ENCODE data around the gene CENPM.
A peak's percentile ranks its signal among the peaks of the same experiment; 100 is the strongest.

The CENPM gene

DNA sequence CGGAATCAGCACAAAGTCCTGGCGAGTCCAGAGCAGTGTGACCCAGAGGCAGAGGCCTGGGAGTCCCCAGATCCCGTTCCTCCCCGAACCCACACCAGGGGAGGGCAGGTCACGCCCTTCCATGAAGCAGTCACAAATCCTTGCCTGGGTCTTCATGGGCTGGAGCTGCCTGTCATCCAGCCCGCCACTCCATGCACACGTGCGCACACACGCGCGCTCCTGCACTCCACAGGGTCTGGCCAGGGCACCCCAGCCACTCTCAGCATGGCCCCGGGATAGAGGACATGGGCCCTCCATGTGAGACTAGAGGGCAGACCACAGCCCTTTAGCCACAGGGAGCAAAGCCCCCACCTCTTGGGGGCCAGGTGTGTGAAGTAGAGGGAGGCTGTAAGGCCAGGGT lies 14.6 kb downstream of the CENPM start:
- no peak for DNase-seq (ENCODE audit: low read depth)
- no peak overlapping the region for H3K4me3 ChIP-seq (ENCODE audit: low read depth, low read length)

DNA sequence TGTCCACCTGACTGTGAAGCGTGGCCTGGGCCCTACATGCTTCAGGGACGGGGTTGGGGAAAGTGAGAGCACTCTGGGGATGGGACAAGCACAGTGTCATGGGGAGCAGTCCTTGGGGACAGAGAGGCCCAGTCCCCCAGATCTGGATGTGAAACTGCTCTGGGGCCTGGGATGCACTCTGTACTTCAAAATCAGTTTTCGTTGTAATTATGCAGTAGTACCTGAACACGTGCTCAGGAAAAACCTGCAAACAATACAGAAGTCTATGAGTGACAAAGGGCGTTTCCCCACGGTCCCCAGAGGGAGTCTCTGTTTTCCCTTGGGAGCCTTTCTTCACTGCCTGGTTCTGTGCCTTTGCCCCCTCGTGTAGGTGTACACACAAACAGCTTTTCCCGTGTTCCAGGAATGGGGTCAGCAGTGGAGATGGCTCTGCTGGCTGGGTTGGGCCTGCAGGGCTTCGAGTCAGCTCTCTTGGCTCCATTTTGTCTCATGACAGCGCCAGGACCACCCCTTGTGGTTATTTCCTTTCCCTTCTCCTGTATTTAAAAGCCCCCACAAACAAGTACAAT lies 15.2 kb downstream of the CENPM start:
- TF ChIP-seq, protein P1, sequence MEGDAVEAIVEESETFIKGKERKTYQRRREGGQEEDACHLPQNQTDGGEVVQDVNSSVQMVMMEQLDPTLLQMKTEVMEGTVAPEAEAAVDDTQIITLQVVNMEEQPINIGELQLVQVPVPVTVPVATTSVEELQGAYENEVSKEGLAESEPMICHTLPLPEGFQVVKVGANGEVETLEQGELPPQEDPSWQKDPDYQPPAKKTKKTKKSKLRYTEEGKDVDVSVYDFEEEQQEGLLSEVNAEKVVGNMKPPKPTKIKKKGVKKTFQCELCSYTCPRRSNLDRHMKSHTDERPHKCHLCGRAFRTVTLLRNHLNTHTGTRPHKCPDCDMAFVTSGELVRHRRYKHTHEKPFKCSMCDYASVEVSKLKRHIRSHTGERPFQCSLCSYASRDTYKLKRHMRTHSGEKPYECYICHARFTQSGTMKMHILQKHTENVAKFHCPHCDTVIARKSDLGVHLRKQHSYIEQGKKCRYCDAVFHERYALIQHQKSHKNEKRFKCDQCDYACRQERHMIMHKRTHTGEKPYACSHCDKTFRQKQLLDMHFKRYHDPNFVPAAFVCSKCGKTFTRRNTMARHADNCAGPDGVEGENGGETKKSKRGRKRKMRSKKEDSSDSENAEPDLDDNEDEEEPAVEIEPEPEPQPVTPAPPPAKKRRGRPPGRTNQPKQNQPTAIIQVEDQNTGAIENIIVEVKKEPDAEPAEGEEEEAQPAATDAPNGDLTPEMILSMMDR (conservative IDR thresholded peaks at IDR 0.05; ENCODE audit: low read depth, low read length) = no peak
- no peak for DNase-seq (ENCODE audit: low read depth)
- no peak overlapping the region for H3K4me3 ChIP-seq (ENCODE audit: low read depth, low read length)

More for the DNA sequence above, 14.6 kb downstream of the CENPM start:
- TF ChIP-seq, protein P1 (conservative IDR thresholded peaks at IDR 0.05; ENCODE audit: low read depth, low read length) = no peak

DNA sequence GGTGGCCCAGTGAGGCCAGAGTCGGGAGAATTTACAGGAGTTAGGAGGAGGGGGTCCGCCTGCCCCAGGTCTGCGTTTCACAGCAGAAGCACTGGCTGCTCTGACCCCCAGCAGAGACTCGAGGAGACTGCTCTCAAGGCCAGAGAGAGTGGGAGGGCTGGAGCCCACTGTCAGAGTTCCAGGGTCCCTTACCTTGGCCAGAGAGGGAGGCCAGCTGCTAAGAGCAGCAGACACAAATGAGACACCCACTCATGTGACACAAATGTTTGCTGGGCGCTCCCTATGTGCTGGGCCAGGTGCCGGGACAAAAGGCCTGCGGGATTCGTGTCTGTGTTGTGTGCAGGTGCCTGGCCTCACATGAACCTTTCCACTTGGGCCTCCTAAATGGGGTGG lies 17.5 kb downstream of the CENPM start:
- H3K4me3 ChIP-seq (ENCODE audit: low read depth, low read length) = no peak overlapping the region
- no peak for DNase-seq (ENCODE audit: low read depth)
- TF ChIP-seq, protein P1 (conservative IDR thresholded peaks at IDR 0.05; ENCODE audit: low read depth, low read length) = no peak

DNA sequence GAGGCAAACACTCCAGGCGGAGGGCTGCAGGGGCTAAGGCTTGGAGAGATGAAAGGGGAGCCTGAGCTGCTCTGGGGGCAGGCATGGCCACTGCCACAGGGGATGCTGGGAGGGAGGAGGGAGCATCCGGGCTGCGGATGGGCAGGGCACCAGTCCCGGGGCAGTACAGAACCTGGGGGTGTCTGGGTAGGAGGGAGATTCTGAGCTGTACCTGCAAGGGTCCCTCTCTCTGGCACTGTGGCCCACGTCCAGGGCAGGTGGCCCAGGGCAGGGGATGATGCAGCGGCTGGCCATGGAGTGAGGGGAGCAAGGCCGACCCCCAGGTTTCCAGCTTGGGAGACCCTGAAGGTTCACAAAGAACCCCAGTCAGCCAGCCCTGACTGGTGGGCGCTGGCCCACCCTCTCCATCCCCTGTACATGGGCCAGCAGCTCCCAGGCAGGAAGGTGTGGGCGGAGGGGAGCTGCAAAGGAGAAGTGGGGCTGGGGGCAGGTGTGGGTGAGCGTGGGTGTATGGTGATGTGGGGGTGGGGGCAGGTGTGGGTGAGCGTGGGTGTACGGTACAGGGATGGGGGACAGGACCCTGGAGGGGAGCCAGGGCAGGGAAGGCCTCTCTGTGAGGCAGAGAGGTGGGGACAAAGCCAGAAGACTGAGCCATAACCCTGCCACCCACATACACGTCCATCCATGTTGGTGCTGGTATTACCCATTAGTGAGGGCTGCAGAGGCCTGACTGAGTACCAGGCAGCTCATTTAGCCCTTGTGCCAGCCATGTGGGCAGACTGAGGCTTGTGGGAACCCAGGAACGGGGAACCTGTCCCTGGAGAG lies 18.1 kb downstream of the CENPM start:
- H3K4me3 ChIP-seq (ENCODE audit: low read depth, low read length) = no peak overlapping the region
- DNase-seq (ENCODE audit: low read depth) = no peak
- TF ChIP-seq, protein P1 (conservative IDR thresholded peaks at IDR 0.05; ENCODE audit: low read depth, low read length) = no peak

DNA sequence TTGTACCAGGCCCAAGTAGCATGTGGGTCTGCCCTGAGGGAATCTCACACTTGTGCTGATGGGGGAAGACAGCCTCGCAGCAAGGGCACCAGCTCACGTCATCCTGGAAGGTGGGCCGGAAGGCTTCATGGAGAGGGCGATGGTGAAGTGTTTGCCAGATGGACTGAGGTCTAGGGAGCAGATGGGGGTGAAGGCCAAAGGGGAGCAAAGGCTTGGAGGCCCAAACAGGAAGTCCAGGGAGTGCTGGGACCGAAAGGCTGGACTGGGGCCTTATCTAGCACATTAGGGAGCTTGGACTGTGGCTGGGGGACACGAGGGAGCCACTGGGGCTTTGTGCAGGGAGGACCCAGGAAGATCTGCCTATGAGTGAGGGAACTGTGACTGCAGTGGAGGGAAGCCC lies 19.1 kb downstream of the CENPM start:
- no peak overlapping the region for H3K4me3 ChIP-seq (ENCODE audit: low read depth, low read length)
- TF ChIP-seq, protein P1 (conservative IDR thresholded peaks at IDR 0.05; ENCODE audit: low read depth, low read length) = no peak
- no peak for DNase-seq (ENCODE audit: low read depth)

DNA sequence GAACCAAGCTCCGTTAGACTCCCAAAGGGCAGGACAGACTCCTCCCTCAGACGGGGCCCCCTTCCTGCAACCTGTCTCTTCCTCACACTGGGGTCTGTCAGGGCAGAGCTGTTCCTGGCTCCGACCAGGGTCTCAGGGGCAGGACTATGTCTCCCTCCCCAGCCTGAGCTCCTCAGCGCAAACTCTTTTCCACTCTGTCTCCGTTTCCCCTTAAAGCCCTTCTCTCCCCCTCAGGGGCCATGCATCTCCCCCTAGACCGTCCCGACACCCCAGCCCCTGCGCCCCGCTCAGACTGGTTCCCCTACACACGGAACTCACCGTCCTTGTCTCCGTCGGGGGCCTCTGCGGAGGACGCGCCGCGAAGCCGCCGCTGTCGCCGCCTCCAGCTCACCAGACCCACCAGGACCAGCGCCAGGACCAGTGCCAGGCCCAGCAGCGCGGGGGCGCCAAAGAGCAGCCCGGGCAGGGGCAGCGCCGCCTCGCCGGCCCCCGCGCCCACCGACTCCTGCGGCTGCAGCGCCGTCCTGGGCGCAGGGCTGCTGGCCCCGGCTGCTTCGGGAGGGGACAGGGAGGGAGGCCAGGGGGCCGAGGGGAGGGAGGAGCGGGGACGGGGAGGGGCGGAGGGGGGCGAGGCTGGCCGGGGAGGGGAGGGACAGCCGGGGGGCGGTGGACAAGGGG lies 21.0 kb downstream of the CENPM start:
- H3K4me3 ChIP-seq (ENCODE audit: low read depth, low read length) = peak overlapping the region; percentile 36
- DNase-seq (ENCODE audit: low read depth) = peak; percentile 40
- TF ChIP-seq, protein P1 (conservative IDR thresholded peaks at IDR 0.05; ENCODE audit: low read depth, low read length) = peak; percentile 60

Measured in choroid plexus epithelial cell (primary cell).